HepG2 (cell line): ENCODE measurements around the gene TOR2A. TPM values are rescaled to one million over a fixed set of nuclear protein-coding genes. Genes with fewer than 3 reads are reported as not detected.

ENCODE experiments used
- EEA1 ChIP-seq: sonication (generic); formaldehyde crosslinking; IDR thresholded peaks from 2 replicates; pipeline ENCODE4 v1.5.1; 2020; ENCODE audit warnings: mild to moderate bottlenecking, missing genetic modification reagents, borderline replicate concordance
- GLI4 ChIP-seq: sonication (generic); formaldehyde crosslinking; IDR thresholded peaks from 2 replicates; pipeline ENCODE4 v1.5.1; 2020; ENCODE audit warnings: missing genetic modification reagents, mild to moderate bottlenecking, moderate library complexity, borderline replicate concordance
- HNF1B ChIP-seq: sonication (generic); formaldehyde crosslinking; IDR thresholded peaks from 2 replicates; pipeline ENCODE4 v1.5.1; 2020; ENCODE audit warnings: mild to moderate bottlenecking, moderate library complexity, missing genetic modification reagents
- NAIF1 ChIP-seq: sonication (generic); formaldehyde crosslinking; IDR thresholded peaks from 2 replicates; pipeline ENCODE4 v1.5.0; 2020; ENCODE audit warnings: mild to moderate bottlenecking, missing genetic modification reagents, borderline replicate concordance
- NFE2L2 ChIP-seq: fragments of 150-350 bp; IDR thresholded peaks from 2 replicates; pipeline ENCODE4 v1.6.1; 2014; ENCODE audit warnings: low read length
- PCBP2 ChIP-seq: fragments of 200-400 bp; formaldehyde crosslinking; optimal IDR thresholded peaks from 2 replicates; pipeline ENCODE3; 2018; ENCODE audit warnings: low read length, low read depth; ENCODE audit not compliant: poor library complexity, severe bottlenecking
- PHF8 ChIP-seq: sonication (generic); formaldehyde crosslinking; IDR thresholded peaks from 2 replicates; pipeline ENCODE4 v1.5.0; 2020; ENCODE audit warnings: missing genetic modification reagents
- SCMH1 ChIP-seq: sonication (generic); formaldehyde crosslinking; IDR thresholded peaks from 2 replicates; pipeline ENCODE4 v1.9.0; 2021; ENCODE audit warnings: missing genetic modification reagents, mild to moderate bottlenecking, borderline replicate concordance
- ZBTB43 ChIP-seq: sonication (generic); formaldehyde crosslinking; conservative IDR thresholded peaks from 2 replicates; pipeline ENCODE4 v1.4.0; 2020; ENCODE audit warnings: missing genetic modification reagents
- ZNF710 ChIP-seq: sonication (generic); formaldehyde crosslinking; IDR thresholded peaks from 2 replicates; pipeline ENCODE4 v1.5.0; 2020; ENCODE audit warnings: mild to moderate bottlenecking, missing genetic modification reagents, borderline replicate concordance
- polyA plus RNA-seq, 8 experiments: library from polyadenylated mRNA; depleted of rRNA in 3 of 8; stranded (reverse) in 7 of 8; unstranded in 1 of 8; fragments of >200 nt; fragmentation: Illumina TruSeq in 4 of 8; extraction: Trizol in 4 of 8; gene quantifications; 2 replicates each; pipeline versions ENCODE4 v1.2.1 to v1.2.3, GENCODE V29; 2011 to 2016; ENCODE audit warnings: low read depth in 4 of 8, missing spikeins in 1 of 8, mixed read lengths in 1 of 8; ENCODE audit not compliant: insufficient read depth in 1 of 8
- total RNA-seq, 5 experiments: library from RNA; depleted of rRNA; stranded (reverse); fragments of >200 nt; fragmentation: Illumina TruSeq; extraction: Trizol; gene quantifications; 2 replicates each; pipeline ENCODE4 v1.2.3, GENCODE V29; 2016; ENCODE audit warnings: low read depth in 1 of 5
- TF ChIP-seq, protein P1 (sequence below): sonication (generic); formaldehyde crosslinking; IDR thresholded peaks from 2 replicates; pipeline ENCODE4 v1.5.1; 2020; ENCODE audit warnings: missing genetic modification reagents, mild to moderate bottlenecking, borderline replicate concordance
- TF ChIP-seq, protein P2 (sequence below), 2 experiments: sonication (generic) in 1 of 2; formaldehyde crosslinking in 1 of 2; IDR thresholded peaks; 2 replicates each; pipeline versions ENCODE4 v1.6.1 to v1.9.0; 2014 to 2022; ENCODE audit warnings: antibody characterized with exemption in 1 of 2, borderline replicate concordance in 1 of 2, inconsistent platforms in 1 of 2, low read depth in 1 of 2, missing genetic modification reagents in 1 of 2
- TF ChIP-seq, protein P3 (sequence below): sonication (generic); formaldehyde crosslinking; IDR thresholded peaks from 2 replicates; pipeline ENCODE4 v1.5.1; 2020; ENCODE audit warnings: missing genetic modification reagents, mild to moderate bottlenecking, borderline replicate concordance

The TOR2A gene
- total and polyA plus RNA-seq, 2 of the 13 experiments (the other 11 are each of a cell fraction or from before 2014, with no cell fraction given), result 3.5 to 7.2 TPM

DNA sequence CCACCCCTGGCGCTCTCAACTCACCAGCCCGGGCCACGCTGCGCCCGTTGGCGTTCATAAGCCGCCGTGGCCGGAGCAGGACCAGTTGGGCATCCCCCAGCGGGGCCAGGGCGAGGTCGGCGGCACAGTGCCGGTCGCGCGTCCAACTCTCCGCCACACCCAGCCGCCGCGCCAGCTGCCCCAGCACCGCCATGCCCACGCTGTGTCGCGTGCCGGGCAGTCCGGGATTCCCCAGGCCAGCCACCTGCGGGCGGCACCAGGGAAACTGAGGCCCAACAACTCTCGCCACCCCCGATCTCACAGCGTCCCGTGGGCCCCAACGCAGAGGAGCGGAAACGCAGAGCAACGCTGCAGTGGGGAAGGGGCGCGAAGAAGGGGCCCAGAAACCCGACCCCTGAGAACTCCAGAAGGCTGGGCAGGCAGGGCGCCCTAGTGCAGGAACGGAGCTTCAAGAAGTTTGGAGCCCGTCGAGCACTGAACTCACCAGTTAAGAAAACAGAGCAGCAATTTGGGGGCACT lies 20.1 kb downstream of the TOR2A start (continued):
- TF ChIP-seq ZNF710, result peak; percentile 21; the same call in 1 of the 2 replicates
- TF ChIP-seq, protein P1, sequence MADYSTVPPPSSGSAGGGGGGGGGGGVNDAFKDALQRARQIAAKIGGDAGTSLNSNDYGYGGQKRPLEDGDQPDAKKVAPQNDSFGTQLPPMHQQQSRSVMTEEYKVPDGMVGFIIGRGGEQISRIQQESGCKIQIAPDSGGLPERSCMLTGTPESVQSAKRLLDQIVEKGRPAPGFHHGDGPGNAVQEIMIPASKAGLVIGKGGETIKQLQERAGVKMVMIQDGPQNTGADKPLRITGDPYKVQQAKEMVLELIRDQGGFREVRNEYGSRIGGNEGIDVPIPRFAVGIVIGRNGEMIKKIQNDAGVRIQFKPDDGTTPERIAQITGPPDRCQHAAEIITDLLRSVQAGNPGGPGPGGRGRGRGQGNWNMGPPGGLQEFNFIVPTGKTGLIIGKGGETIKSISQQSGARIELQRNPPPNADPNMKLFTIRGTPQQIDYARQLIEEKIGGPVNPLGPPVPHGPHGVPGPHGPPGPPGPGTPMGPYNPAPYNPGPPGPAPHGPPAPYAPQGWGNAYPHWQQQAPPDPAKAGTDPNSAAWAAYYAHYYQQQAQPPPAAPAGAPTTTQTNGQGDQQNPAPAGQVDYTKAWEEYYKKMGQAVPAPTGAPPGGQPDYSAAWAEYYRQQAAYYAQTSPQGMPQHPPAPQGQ (CRISPR knock-in tag), result peak; percentile 42; the same call in 1 of the 2 replicates
- TF ChIP-seq ZBTB43 (CRISPR knock-in tag), result no peak
- no peak for TF ChIP-seq EEA1 (CRISPR knock-in tag)
- no peak for TF ChIP-seq NAIF1 (CRISPR knock-in tag)
- TF ChIP-seq, protein P2, sequence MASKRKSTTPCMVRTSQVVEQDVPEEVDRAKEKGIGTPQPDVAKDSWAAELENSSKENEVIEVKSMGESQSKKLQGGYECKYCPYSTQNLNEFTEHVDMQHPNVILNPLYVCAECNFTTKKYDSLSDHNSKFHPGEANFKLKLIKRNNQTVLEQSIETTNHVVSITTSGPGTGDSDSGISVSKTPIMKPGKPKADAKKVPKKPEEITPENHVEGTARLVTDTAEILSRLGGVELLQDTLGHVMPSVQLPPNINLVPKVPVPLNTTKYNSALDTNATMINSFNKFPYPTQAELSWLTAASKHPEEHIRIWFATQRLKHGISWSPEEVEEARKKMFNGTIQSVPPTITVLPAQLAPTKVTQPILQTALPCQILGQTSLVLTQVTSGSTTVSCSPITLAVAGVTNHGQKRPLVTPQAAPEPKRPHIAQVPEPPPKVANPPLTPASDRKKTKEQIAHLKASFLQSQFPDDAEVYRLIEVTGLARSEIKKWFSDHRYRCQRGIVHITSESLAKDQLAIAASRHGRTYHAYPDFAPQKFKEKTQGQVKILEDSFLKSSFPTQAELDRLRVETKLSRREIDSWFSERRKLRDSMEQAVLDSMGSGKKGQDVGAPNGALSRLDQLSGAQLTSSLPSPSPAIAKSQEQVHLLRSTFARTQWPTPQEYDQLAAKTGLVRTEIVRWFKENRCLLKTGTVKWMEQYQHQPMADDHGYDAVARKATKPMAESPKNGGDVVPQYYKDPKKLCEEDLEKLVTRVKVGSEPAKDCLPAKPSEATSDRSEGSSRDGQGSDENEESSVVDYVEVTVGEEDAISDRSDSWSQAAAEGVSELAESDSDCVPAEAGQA (IDR thresholded peaks at IDR 0.05; ENCODE audit: low read depth), result no peak
- TF ChIP-seq, protein P2 (CRISPR knock-in tag; IDR thresholded peaks at IDR 0.05; ENCODE audit: borderline replicate concordance), result no peak
- TF ChIP-seq, protein P3, sequence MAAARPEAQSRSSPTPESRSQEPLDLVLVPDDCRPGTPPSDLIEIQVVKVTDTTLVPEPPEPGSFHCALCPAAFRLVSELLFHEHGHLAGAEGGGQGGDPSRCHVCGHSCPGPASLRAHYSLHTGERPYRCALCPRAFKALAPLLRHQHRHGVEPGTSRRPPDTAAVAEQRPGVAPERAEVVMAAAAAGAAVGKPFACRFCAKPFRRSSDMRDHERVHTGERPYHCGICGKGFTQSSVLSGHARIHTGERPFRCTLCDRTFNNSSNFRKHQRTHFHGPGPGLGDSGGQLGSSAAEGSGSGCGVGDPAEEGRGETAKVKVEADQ (CRISPR knock-in tag), result 0 out of 2 replicates have a peak, but pooled peaks have one; percentile 43
- TF ChIP-seq NFE2L2, result no peak
- TF ChIP-seq SCMH1 (CRISPR knock-in tag), result no peak
- TF ChIP-seq PCBP2, result no peak
- TF ChIP-seq HNF1B (CRISPR knock-in tag), result no peak
- TF ChIP-seq PHF8 (CRISPR knock-in tag), result no peak
- TF ChIP-seq GLI4, result peak; percentile 66; the same call in 1 of the 2 replicates
